GM21737 (cell line): ENCODE measurements around the gene LRRC14B.

ENCODE experiments used
- ATAC-seq: cut with Tn5 transposase; IDR thresholded peaks from one replicate; pipeline ENCODE4 v1.9.1; 2021; ENCODE audit warnings: mild to moderate bottlenecking, moderate library complexity; ENCODE audit not compliant: unreplicated experiment

LRRC14B gene

DNA sequence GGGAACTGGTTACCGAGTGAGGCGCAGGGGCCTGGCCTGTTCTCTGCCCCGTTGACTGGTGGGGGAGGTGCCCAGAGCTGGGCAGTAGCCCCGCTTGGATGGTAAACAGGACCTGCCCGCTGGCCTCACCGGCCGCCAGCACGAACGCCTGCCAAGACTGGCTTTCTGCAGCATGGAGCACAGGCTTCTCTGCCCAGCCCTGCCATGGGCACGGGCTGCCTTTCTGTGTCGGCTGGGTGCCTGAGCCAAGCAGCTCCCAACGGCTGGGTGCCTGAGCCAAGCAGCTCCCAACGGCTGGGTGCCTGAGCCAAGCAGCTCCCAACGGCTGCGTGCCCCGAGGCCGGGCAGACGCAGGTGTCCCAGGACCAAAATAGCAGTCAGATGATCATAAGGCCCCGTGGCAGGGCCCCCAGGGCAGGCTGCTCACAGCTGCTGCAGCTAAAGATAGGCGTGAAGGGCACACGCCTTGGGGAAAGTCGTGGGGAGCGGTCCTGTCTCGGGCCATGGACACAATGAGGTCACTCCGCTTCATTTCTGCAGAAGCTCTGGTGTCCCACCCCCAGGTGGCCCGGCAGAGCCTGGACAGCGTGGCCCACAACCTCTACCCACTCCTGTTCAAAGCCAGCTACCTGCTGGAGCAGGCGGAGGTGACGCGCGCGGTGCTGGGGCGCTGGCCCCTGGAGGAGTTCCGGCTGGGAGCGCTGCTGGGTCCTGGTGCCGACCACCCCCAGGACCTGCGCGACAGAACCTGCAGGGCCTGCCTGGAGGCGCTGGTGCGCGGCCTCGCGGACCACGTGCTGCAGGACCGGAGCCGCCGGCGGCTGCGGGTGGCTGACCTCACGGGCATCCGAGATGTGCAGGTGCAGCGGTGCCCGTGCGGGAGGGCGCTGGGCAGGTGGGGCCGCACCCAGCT is at the start of gene LRRC14B:
Gene LRRC14B (plus strand): TSS at position 460 of the 913 bp plus-strand sequence. CDS start 44 bp downstream, at position 504.
- no peak for ATAC-seq

DNA sequence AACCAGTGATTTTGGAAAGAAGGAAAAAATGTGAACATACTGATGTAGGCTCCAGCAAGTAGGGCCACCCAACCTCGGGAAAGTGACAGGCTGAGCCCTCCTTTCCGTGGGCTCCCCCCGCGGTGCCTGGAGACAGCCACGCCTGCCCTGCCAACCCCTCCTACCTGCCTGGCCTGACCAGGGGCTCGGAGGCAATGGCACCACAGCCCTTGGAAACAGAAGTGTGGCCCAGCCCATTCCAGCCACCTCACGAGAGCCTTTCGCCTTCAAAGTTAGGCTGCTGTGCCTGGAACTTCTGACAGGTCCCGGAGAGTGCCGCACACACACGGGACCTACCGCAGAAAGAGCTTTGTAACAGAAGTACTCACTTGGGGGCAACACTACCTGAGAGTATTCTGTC is 49.5 kb upstream of the LRRC14B start:
- ATAC-seq = no peak

DNA sequence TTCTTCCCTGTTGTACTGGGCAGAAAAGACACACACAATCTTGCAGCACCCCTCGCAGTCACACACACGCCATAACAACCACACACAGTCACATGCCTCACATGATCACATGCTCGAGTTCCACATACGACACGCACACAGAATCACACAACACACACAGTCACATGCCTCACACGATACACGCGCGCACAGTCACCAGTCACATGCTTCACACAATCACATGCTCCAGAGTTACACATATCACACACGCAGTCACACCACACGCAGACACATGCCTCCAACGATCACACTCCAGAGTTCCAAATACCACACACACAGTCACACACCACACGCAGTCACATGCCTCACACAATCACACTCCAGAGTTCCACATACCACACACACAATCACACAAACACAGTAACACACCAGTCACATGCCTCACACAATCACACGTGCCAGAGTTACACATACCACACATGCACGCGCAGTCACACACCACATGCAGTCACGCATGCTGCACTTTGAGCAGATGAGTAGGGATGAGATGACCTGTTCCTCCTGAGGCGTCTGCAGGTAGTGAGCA is 49.0 kb upstream of the LRRC14B start:
- no peak for ATAC-seq

DNA sequence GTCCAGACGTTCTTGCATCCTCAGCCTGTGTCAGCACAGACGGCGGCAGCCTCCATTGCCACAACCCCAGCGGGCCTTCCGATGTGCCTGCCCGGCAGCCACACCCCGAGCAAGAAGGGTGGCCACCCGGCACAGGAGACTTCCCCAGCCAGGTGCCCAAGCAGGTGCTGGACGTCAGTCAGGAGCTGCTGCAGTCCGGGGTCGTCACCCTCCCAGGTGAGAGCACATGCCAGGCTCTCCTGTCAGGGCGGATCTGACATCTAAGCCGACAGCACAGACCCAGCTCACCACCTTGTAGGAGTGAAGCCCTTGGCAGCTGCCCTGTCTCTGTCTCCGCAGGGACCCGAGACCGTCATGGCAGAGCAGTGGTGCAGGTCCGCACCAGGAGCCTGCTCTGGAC is 48.3 kb upstream of the LRRC14B start:
- no peak for ATAC-seq

DNA sequence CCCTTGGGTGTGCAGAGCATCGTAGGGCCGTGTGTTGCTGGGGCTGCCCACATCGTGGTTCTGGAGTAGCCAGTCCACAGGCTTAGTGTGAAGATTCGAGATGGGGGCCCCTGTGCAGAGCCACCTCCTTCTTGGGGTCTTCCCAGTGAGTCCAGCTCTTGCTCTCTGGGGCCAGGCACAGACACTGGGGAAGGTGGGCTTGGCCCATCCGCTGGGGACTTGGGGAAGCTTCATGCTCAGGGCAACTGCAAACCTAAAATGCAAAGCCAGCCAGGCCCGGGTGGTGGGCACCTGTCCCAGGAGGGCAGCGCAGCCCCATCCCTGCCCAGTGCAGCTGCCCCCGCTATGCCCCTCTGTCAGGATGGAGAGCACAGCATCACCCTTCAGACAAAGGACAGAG is 46.4 kb upstream of the LRRC14B start:
- no peak for ATAC-seq

DNA sequence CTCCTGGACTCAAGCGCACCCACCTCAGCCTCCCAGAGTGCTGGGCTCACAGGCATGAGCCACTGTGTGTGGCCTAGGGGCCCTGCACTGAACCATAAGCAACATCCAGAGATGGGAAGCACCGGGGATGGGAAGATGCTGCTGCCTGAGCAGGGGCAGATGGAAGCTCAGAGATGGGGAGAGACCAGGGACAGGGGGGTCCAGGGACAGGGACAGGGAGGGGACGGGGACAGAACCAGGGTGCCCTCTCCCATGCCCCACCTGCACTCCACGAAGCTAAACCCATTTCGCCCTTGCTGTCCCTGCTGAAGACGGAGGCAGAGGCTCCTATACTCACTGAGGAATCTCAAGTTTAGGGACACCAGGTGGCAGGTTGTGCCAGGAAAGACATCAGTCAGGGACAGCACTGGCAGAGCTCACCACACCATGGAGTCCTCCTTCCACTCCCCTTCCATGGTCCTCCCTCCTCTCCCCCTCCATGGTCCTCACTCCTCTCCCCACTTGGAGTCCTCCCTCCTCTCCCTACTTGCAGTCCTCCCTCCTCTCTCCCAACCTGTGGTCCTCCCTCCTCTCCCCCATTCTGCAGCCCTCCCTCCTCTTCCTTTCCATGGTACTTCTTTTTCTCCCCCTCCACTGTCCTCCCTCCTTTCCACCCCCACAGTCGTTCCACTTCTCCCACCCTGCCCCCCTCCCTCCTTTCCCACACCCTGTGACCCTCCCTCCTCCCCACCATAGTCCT is 45.5 kb upstream of the LRRC14B start:
- no peak for ATAC-seq

DNA sequence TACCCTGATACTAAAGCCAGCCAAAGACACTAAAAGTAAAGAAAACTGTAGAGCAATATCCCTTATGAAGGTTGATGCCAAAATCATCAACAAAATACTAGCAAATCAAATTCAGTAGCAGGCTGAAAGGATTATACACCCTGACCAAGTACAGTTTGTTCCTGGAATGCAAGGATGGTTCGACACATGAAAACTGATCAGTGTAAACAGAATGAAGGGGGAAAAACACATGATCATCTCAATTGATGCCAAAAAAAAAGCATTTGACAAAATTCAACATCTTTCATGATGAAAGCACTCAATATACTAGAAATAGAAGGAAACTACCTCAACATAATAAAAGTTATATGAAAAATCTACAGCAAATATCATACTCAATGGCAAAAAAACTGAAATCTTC is 43.5 kb upstream of the LRRC14B start:
- ATAC-seq = no peak

DNA sequence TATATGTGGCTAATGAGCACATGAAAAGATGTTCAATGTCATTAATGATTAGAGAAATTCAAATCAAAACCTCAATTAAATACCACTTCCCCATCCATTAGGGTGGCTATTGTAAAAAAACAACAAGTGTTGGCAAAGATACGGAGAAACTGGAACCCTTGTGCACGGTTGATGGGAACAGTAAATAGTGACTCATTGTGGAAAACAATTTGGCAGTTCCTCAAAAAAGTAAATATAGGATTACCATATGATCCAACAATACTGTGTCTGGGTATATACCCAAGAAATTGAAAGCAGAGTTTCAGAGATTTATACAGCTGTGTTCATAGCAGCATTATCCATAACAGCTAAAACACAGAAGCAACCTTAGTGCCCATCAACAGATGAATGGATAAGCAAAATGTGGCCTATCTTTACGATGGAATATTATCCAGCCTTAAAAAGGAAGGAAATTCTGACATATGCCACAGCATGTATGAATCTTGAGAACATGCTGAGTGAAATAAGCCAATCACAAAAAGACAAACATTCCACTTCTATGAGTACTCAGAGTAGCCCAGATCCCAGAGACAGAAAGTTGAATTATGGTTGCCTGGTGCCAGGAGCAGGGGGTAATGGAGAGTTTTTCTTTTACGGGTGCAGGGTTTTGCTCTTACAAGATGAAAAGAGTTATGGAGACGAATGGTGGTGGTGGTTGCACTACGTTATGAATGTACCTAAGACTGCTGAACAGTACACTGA is 41.4 kb upstream of the LRRC14B start:
- no peak for ATAC-seq

DNA sequence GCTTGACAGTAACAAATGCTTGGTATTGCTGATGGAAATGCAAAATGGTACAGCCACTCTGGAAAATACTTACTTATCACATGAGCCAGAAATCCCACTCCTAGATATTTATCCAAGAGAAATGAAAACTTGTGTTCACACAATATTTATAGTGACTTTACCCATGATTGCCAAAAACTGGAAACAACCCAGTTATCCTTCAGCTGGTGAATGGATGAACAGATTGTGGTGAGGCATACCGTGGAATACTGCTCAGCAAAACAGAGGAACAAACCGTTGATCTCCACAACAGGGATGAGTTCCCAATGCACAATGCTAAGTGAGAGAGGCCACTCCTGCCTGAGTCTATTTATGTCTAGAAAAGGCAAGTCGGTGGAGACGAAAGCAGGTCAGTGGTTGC is 40.5 kb upstream of the LRRC14B start:
- ATAC-seq = no peak

DNA sequence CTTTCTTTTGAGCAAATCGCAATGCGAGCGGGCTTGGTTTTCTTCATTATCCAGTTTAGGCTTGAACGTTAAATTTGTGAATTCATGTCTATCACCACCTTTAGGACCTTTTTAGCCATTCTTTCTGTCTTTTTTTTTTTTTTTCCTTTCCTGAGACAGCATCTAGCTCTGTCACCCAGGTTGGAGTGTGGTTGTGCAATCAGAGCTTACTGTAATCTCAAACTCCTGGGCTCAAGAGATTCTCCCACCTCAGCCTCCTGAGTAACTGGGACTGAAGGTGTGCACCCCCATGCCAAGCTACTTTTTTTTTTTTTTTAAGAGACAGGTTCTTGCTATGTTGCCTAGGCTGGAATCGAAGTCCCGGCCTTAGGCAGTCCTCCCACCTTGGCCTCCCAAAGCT is 39.2 kb upstream of the LRRC14B start:
- ATAC-seq = no peak

DNA sequence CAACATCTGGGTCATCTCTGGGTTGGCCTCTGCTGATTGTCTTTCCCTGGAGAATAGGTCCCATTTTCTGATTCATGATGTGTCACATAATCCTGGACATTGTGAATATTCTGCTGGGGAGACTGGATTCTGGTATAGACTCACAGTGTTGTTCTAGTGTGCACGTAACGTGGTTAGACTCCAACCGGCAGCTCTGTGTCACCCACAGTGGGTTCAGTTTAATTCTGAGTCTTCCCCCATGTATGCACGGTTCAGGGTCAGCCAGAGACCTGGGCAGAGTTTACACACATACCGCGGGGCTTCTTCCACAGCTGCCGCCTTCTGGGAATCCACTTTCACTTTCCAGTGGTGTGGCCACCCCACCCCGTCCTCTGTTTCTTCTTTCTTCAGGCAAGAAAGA is 38.0 kb upstream of the LRRC14B start:
- ATAC-seq = no peak

DNA sequence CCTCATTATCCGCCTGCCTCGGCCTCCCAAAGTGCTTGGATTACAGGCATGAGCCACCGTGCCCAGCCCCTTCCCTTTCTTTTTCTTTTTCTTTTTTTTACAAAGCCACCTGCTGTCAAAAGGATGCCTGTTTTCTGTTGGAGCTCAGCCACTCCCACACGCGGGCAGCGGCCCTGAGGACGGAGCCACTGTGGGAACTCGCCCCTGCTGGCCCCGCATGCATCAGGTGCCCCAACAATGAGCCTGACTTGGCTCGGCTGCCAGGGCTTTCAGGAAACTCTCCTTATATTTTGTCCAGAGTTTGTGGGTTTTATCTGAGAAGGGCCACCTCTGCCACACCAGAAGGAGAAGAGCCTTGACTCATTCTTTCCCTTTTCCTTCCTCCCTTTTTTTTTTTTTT is 37.1 kb upstream of the LRRC14B start:
- ATAC-seq = no peak

DNA sequence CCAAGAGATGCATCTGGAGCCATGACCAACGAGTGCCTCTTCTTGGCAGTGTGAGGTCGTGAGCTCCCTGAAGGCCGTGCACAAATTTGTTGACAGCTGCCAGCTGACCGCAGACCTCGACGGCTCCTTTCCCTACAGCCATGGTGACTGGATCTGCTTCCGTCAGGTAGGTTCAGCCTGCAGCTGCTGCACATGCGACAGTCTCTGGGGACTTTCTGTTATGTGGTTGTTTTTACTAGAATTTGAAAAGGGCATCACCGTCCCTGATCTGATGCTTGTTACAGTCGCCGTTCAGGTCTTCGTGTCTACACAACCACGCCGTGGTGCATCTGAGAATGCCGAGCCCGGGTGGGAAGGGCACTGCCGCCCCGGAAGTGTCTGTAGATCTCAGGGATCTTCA is 36.5 kb upstream of the LRRC14B start:
- no peak for ATAC-seq

DNA sequence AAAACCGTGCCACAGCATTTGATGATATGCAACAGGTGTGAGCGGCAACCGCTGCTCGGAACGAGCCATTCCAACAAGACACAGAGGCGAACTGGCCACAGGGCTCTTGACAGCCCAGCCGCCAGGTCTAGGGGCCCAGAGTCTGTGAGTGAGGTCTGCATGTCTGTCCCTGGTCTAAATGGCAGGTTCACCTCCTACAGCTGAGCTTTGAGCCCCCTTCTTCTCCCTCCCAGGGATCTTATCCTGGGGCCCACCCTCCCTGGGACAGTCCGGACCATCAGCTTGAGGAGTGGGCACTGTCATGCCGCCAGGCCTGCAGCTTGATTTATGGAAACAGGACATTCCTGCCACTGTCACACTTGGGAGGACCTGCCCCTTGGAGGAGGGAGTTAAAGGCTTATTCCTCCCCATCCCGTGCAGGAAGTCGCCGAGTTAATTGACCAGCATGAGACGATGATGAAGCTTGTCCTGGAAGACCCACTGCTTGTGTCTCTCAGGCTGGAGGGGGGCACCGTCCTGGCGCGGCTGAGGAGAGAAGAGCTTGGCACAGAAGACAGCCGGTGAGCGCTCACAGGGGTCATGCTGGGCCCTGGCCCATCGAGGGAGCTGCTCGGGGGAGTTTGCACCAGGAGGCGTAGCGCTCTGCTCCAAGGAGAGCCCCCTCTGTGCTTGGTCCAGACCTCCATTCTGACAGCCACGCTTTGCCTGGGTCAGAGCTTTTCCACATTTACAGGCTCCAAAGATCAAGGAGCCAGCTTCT is 35.5 kb upstream of the LRRC14B start:
- ATAC-seq = no peak

DNA sequence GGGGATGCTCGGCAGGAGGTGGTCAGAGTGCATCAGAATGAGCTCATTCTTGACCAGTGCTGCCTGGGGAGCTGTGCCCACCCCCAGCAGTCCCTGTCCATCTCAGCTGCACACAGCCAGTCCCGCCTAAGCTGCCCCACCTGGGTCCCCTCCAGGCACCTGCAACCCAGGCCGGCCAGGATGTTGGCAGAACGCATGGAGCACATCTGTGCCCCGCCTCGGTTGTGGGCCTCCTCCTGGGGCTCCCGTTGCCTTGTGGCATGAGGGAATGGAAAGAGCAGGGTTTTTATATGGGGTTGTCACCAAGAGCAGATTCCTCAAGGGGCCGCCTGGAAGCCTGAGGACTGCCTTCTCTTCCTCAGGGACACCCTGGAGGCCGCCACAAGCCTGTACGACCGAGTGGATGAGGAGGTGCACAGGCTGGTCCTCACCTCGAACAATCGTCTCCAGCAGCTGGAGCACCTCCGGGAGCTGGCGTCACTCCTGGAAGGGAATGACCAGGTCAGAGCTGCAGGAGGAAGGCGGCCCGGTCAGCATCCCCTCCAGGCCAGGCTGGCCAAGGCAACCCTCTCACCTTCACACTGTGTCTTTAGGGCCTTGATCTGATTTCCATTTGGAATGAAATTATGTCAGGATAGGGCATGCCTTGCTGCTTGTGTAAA is 34.8 kb upstream of the LRRC14B start:
- no peak for ATAC-seq

DNA sequence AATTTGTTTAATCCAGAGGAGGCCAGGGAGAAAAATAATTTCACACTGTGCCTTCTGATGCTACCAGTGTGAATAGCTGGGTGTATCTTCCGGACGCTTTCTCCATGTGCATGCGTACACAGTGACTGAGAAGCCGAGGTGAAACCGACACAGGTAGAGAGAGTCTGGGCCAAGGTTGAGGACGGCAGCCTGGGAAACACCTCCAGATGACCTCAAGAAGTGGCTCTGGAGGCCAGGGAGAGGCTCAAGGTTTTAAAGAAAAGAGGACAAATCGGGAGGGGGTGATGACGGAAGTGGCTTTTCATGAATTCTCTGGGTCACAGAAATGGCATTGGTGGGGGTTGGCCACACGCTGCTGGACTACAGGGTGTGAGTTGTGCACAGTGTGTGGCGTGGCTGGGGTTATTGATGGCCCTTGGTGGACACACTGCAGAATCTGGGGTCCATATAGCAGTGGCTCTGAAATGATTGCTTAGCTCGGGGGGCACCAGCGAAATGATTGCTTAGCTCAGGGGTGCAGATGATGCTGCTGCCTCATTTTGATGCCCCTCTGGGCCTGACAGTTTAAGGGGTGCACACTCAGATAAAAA is 34.1 kb upstream of the LRRC14B start:
- no peak for ATAC-seq

DNA sequence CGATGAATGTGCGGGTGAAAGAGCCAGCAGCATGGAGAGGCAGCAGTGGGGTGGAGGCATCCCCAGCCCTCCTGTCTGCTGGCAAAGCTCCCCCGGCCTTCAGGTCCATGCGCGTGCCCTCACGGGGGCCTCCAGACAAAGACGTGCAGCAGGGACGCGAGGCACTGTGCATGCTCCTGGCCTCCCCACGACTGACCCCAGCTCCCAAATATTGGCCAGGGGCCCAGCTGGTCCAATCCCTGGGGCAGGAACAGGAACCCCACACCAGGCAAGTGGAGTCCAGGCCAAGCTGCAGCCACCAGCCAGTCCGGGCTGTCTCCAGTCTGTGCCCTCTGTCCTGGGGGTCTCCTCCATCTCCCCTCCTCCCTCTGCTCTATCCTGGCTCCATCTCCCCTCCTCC is 33.5 kb upstream of the LRRC14B start:
- ATAC-seq = no peak

DNA sequence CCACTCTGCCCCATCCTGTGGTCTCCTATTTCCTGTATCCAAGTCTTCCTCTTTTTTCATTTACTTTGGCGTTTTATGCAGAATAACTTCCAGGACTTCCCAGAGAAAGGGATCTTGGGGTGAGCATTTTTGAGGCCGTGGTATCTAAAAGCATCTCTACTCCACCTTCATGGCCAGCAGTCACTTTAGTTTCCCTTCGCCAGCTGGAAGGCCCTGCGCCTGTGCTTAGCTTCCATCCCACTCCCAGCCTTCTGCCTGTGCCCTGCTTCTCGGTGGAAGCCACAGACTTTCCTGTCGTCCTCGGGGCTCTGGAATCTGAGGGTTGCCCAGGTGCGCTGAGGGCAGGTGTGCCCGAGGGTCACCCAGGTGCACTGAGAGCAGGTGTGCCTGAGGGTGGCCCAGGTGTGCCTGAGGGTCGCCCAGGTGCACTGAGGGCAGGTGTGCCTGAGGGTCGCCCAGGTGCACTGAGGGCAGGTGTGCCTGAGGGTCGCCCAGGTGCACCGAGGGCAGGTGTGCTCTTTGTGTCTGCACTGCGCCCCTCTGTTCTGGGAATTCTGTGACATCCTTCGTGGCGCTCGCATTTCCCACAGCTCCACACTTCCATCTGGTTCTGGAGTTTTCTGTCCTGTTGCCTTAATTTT is 32.4 kb upstream of the LRRC14B start:
- no peak for ATAC-seq
